Measurements from ENCODE around the gene TBCE.

DNA sequence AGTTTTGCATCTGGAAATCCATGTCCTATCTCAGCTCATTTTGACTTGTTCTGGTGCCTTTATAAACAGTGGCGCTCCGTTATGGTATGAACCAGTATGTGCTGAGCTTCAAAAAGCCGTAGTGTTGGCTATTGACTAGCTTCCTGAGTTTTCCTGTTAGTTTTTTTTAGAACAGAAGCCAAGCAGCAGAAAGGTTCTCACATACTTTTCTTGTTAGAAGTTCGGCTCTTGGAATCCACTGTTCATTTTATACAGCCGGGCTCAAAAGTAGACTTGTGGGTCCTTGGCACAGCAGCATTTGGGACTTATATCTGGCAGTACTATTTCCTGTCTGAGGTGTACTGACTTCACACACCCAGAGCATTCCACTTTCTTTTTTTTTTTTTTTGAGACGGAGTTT, 63.8 kb downstream of the TBCE start:
- TF ChIP-seq, protein P1, sequence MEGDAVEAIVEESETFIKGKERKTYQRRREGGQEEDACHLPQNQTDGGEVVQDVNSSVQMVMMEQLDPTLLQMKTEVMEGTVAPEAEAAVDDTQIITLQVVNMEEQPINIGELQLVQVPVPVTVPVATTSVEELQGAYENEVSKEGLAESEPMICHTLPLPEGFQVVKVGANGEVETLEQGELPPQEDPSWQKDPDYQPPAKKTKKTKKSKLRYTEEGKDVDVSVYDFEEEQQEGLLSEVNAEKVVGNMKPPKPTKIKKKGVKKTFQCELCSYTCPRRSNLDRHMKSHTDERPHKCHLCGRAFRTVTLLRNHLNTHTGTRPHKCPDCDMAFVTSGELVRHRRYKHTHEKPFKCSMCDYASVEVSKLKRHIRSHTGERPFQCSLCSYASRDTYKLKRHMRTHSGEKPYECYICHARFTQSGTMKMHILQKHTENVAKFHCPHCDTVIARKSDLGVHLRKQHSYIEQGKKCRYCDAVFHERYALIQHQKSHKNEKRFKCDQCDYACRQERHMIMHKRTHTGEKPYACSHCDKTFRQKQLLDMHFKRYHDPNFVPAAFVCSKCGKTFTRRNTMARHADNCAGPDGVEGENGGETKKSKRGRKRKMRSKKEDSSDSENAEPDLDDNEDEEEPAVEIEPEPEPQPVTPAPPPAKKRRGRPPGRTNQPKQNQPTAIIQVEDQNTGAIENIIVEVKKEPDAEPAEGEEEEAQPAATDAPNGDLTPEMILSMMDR (IDR thresholded peaks at IDR 0.05; ENCODE audit: low read length) = no peak
- no peak for TF ChIP-seq EZH2phosphoT487 (IDR thresholded peaks at IDR 0.05; ENCODE audit: low read length)
- no peak for TF ChIP-seq EZH2 (optimal IDR thresholded peaks at IDR 0.05; ENCODE audit: low read depth, low read length)
